Bronchial epithelial cell (primary cell): Measurements from ENCODE around the gene PACS2. TPM values are rescaled to one million over a fixed set of nuclear protein-coding genes. Genes with fewer than 3 reads are reported as not detected.

Source experiments
- DNase-seq: peaks from one replicate; pipeline ENCODE4 v3.0.0-alpha.2; 2010; ENCODE audit warnings: low read depth
- FAIRE-seq: peaks from 2 replicates; lab custom pipeline; 2011; peaks lifted over from hg19 to GRCh38; lab: Jason Lieb, UNC
- H3K27me3 ChIP-seq: 2 replicates; pipeline ENCODE4 v1.5.1; 2011; ENCODE audit warnings: low read length; ENCODE audit not compliant: control insufficient read depth, insufficient read depth
- H3K36me3 ChIP-seq: 2 replicates; pipeline ENCODE4 v1.5.1; 2011; ENCODE audit warnings: low read length; ENCODE audit not compliant: control insufficient read depth, insufficient read depth
- H3K4me3 ChIP-seq: 2 replicates; pipeline ENCODE4 v1.5.1; 2011; ENCODE audit warnings: mild to moderate bottlenecking, low read depth, low read length, control low read depth
- CTCF ChIP-seq: IDR thresholded peaks from 2 replicates; pipeline ENCODE4 v1.5.1; 2011; ENCODE audit warnings: mild to moderate bottlenecking, moderate library complexity, low read length, control low read depth, inconsistent platforms; ENCODE audit not compliant: insufficient read depth, severe bottlenecking
- total RNA-seq: library from RNA; depleted of rRNA; stranded (reverse); fragments of >200 nt; gene quantifications from 2 replicates; pipeline ENCODE4 v1.2.1, GENCODE V29; 2014

Gene PACS2
- total RNA-seq, 1 donor from 2014 or later, result 42.4 TPM

DNA sequence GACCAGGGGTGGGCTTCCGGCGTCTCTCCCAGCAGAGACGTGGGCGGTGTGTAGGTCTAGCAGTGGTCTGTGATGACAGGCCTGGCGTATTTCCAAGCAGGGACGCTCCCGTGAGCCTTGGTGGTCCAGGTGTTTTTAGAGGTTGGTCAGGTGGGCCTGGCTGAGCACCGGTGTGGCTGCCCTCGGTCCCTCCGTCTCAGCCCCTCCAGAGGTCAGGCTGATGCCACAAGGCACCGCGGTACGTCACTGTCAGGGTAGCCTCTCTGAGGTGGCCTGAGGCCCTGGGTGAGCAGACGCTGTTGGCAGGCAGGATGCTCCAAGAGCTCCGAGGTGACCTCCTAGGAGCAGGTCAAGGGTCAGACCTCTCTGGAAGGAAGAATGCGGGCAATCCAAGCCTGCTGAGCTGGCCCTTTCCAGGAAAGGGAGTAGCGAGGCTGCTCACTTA, 118.6 kb downstream of the PACS2 start:
- DNase-seq, result no peak
- no peaks in the 10 kb centered on the region for H3K27me3 ChIP-seq
- H3K36me3 ChIP-seq, result peaks cover 9% of the 10 kb centered on the region
- TF ChIP-seq CTCF, result no peak
- no peak for FAIRE-seq
- H3K4me3 ChIP-seq, result no peak overlapping the region

- no peak for TF ChIP-seq CTCF
- H3K4me3 ChIP-seq, result no peak overlapping the region
- H3K36me3 ChIP-seq, result peaks cover 28% of the 10 kb centered on the region
- no peaks in the 10 kb centered on the region for H3K27me3 ChIP-seq
- DNase-seq, result no peak
- FAIRE-seq, result no peak
These were observed 121.9 kb downstream of the PACS2 start for GRCh38 chr14:105436402-105436801.

- peak; percentile 13 for FAIRE-seq
- Histone ChIP-seq H3K36me3 (peaks cover 28% of the 10 kb centered on the region), H3K27me3 (no peaks in the 10 kb centered on the region), H3K4me3 (no peak overlapping the region)
- TF ChIP-seq CTCF, result no peak
- peak; percentile 4 for DNase-seq
These were observed 122.6 kb downstream of the PACS2 start for GRCh38 chr14:105436891-105437722.

DNA sequence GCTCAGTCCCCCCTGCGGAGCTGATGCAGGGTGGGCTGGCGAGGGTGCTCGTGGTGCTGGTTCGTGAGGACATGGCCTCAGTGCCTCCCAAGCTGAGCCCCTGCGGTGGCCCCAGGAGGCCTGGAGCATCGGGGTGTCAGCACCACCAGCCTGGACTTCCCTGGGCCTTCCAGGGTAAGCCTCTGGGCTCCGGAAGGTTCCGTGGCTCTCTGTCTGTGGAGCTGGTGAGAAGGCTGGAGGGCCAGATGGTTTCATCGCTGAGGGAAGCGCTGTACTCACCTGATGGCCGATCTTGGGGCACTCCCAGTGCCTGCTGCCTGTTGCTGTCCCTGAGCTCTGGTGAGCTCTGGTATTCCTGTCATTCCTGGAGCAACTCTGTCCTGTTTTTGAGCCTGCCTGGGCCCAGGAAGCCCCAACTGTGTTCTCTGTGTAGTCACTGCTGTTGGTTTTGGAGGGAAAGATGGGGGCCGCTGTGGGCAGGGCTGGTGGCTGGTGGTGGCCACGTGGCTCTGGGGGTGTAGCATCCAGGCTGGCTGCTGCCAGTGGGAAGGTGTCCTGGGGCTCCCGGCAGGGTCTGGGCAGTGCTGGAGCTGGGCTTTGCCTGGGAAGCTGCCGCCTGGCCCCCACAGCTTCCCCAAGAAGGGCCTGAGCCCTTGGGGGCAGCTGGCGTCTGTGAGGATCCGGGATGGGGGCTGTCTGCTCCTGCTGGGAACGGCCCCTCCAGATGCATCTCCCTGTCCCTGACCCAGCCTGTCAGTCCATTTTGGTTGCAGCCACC, 123.4 kb downstream of the PACS2 start:
- Histone ChIP-seq H3K36me3 (peaks cover 31% of the 10 kb centered on the region), H3K4me3 (no peak overlapping the region), H3K27me3 (no peaks in the 10 kb centered on the region)
- DNase-seq, result no peak
- TF ChIP-seq CTCF, result no peak
- FAIRE-seq, result no peak

- H3K36me3 ChIP-seq, result peaks cover 32% of the 10 kb centered on the region
- no peak overlapping the region for H3K4me3 ChIP-seq
- no peak for DNase-seq
- H3K27me3 ChIP-seq, result no peaks in the 10 kb centered on the region
- TF ChIP-seq CTCF, result no peak
- no peak for FAIRE-seq
These were observed 124.6 kb downstream of the PACS2 start for GRCh38 chr14:105439179-105439578.
